Spleen (tissue), 11 donors: ENCODE measurements around the gene BMPER. TPM values are rescaled to one million over a fixed set of nuclear protein-coding genes. Genes with fewer than 3 reads are reported as not detected.

Experiments used
- DNase-seq: peaks from one replicate; pipeline ENCODE4 v3.0.0-alpha.2; 2020
- H3K27ac ChIP-seq, 8 donors: fragments of 200-600 bp; sonication (generic) in 7 of 8; 1 replicate in 4 of 8; 2 replicates in 4 of 8; pipeline versions ENCODE4 v1.5.0 to v1.8.0; 2016 to 2021; ENCODE audit warnings: inconsistent platforms in 4 of 8, mild to moderate bottlenecking in 4 of 8, moderate library complexity in 1 of 8
- H3K27me3 ChIP-seq, 7 donors: fragments of 200-600 bp; sonication (generic) in 6 of 7; replicated peaks in 1 of 7; 1 replicate in 4 of 7; 2 replicates in 3 of 7; pipeline versions ENCODE4 v1.5.0 to v1.8.0; 2016 to 2021; ENCODE audit warnings: inconsistent platforms in 3 of 7, mild to moderate bottlenecking in 1 of 7
- H3K36me3 ChIP-seq, 6 donors: fragments of 200-600 bp; sonication (generic) in 5 of 6; 1 replicate in 4 of 6; 2 replicates in 2 of 6; pipeline versions ENCODE4 v1.5.0 to v1.8.0; 2016 to 2021; ENCODE audit warnings: inconsistent platforms in 2 of 6
- H3K4me1 ChIP-seq, 6 donors: fragments of 200-600 bp; sonication (generic) in 5 of 6; 1 replicate in 3 of 6; 2 replicates in 3 of 6; pipeline versions ENCODE4 v1.5.0 to v1.8.0; 2016 to 2021; ENCODE audit warnings: inconsistent platforms in 3 of 6
- H3K4me3 ChIP-seq, 8 donors: fragments of 200-600 bp; sonication (generic) in 7 of 8; 1 replicate in 4 of 8; 2 replicates in 4 of 8; pipeline versions ENCODE4 v1.5.0 to v1.8.0; 2016 to 2021; ENCODE audit warnings: inconsistent platforms in 4 of 8, mild to moderate bottlenecking in 4 of 8, moderate library complexity in 2 of 8
- H3K9me3 ChIP-seq, 8 donors: fragments of 200-600 bp; sonication (generic) in 7 of 8; 1 replicate in 4 of 8; 2 replicates in 4 of 8; pipeline versions ENCODE4 v1.5.0 to v1.8.0; 2016 to 2021; ENCODE audit warnings: inconsistent platforms in 4 of 8
- POLR2A ChIP-seq, 3 donors: fragments of 450-650 bp; IDR thresholded peaks; one replicate each; pipeline ENCODE4 v1.5.1; 2017; ENCODE audit warnings: antibody characterized with exemption in 3 of 3, mild to moderate bottlenecking in 1 of 3
- POLR2AphosphoS5 ChIP-seq, 3 donors: sonication (generic); formaldehyde crosslinking; IDR thresholded peaks; one replicate each; pipeline ENCODE4 v1.5.1; 2017; ENCODE audit warnings: antibody characterized with exemption in 3 of 3
- WGBS, 5 donors: extraction: QIAGEN DNeasy Blood & Tissue Kit in 3 of 5; methylation state at CpG; one replicate each; pipeline versions ENCODE4 v1.1.5 to v1.1.7; 2013 to 2018; 5-methylcytosine and 5-hydroxymethylcytosine counted together
- intact Hi-C: fragments of 100-400 bp; cut with DNase I; formaldehyde crosslinking; loops from one replicate; pipeline ENCODE4 v1.15.0; 2023; ENCODE audit warnings: low total_unique reads
- polyA plus RNA-seq, 3 donors: library from polyadenylated mRNA; stranded (reverse); fragments of 200-250 nt; gene quantifications; one replicate each; pipeline ENCODE4 v1.2.1, GENCODE V29; 2013
- total RNA-seq, 7 donors: library from RNA; depleted of rRNA in 3 of 7; stranded (reverse); fragments of >200 nt in 3 of 7; fragmentation: NEBNext Ultra II Directional in 4 of 7; extraction: Animal tissue kit (Norgen Biotek cat#: 25700) in 4 of 7; gene quantifications; one replicate each; pipeline versions ENCODE4 v1.1.0 to v1.2.1, GENCODE V29; 2016 to 2021
- TF ChIP-seq, protein P1 (sequence below), 11 experiments: fragments of 200-600 bp in 7 of 11; fragments of 450-650 bp in 4 of 11; sonication (generic) in 4 of 11; IDR thresholded peaks in 8 of 11; conservative IDR thresholded peaks in 3 of 11; 1 replicate in 7 of 11; 2 replicates in 4 of 11; pipeline versions ENCODE4 v1.4.0 to v1.8.0; 2016 to 2021; ENCODE audit warnings: antibody characterized with exemption in 11 of 11, inconsistent platforms in 4 of 11, mild to moderate bottlenecking in 1 of 11
- donor health status: healthy with polysubstance abuse.
- donor health status: DM: no; HTN: no; CAD: no; lungs with moderate emphysema.
- donor health status: DM: no; HTN: no; CAD: no.
- donor health status: Bipolar disorder and iron deficiency.
- donor health status: healthy.
- donor health status: DM: no; HTN: no; CAD: no.
- donor health status: DM: yes; HTN: yes; CAD: no.

BMPER gene
- total and polyA plus RNA-seq, 10 donors, result 0.14 to 4.4 (median 2.1) TPM

DNA sequence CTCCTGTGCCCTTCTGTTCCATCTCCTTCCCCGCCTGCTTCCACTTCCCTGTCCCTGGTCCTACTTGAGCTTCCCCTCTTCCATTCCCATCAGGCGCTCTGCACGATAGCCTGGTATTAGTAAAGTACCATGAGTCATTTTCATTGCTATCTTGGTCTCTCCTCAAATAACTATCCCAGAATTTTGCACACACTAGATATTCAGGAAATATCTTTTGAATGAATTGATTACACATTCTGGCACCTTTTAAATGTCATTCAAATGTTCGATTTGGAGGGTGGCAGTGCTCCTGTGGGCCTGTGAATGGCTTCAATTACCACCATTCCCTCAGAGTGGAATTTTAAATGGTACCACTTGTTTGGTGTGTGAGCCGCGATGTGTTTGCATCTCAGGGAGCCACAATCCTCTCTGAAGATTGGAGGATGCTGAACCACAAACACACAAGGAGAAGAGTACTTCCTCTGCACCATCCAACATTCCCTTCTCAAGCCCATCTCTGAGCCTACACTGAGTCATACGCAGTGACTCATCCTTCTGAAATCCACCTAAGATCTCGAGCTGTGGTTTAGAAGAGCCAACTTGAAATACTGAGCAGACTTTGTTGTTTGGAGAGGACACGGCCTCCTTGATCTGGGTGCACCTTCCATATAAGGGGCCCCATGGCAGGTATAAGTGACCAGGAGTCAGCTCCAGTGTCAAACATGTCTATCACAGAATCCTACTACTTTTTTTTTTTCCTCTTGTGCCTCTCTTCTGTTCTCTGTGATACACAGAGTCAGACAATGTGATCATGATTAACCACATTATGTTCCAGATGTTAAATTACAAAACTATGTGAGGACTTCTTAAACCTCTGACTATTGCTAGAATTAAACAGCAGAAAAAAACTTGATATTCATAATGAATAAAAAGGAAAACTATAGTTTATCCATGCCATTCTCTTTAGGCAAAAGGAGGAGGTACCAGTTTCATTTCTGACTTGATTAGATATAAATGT is 81.9 kb downstream of the BMPER start:
- H3K27me3 ChIP-seq, result no peaks in the 10 kb centered on the region
- TF ChIP-seq POLR2A (IDR thresholded peaks at IDR 0.05), result no peak
- TF ChIP-seq, protein P1, sequence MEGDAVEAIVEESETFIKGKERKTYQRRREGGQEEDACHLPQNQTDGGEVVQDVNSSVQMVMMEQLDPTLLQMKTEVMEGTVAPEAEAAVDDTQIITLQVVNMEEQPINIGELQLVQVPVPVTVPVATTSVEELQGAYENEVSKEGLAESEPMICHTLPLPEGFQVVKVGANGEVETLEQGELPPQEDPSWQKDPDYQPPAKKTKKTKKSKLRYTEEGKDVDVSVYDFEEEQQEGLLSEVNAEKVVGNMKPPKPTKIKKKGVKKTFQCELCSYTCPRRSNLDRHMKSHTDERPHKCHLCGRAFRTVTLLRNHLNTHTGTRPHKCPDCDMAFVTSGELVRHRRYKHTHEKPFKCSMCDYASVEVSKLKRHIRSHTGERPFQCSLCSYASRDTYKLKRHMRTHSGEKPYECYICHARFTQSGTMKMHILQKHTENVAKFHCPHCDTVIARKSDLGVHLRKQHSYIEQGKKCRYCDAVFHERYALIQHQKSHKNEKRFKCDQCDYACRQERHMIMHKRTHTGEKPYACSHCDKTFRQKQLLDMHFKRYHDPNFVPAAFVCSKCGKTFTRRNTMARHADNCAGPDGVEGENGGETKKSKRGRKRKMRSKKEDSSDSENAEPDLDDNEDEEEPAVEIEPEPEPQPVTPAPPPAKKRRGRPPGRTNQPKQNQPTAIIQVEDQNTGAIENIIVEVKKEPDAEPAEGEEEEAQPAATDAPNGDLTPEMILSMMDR (IDR thresholded peaks at IDR 0.05 in 8 of 11, conservative IDR thresholded peaks at IDR 0.05 in 3 of 11), result no peak
- no peaks in the 10 kb centered on the region for H3K4me1 ChIP-seq
- WGBS, 5 donors, result 71 to 87% (median 86%) methylated on average over 9 of the region's 9 CpGs
- H3K27ac ChIP-seq, result no peak overlapping the region
- no peak overlapping the region for H3K4me3 ChIP-seq
- H3K36me3 ChIP-seq, result no peaks in the 10 kb centered on the region
- no peaks in the 10 kb centered on the region for H3K9me3 ChIP-seq
- intact Hi-C loops, result no loop called here
- DNase-seq, result no peak

DNA sequence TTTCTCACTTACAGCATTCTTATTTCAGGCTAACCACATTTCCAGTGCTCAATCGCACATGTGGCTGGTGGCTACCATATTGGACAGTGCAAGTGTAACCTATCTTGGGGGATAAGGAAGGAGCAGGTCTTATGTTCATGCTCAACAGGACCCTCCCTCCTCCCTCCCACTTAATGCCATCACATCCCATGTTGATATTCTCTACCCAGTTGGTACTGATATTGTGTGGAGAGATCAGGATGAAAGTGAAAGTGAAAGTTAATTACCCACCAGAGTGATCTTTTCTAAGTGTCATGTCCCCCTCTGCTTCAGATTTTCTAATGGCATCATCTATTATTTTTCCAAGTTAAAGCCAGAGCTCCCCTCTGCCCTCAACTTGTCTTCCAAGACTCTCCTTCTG is 91.6 kb downstream of the BMPER start:
- Histone ChIP-seq H3K4me1 (no peaks in the 10 kb centered on the region), H3K27me3 (no peaks in the 10 kb centered on the region), H3K4me3 (no peak overlapping the region), H3K27ac (no peak overlapping the region), H3K9me3 (no peaks in the 10 kb centered on the region), H3K36me3 (no peaks in the 10 kb centered on the region)
- DNase-seq, result no peak
- intact Hi-C loops, result no loop called here
- no peak for TF ChIP-seq POLR2A (IDR thresholded peaks at IDR 0.05)
- TF ChIP-seq, protein P1 (IDR thresholded peaks at IDR 0.05 in 8 of 11, conservative IDR thresholded peaks at IDR 0.05 in 3 of 11), result no peak
- TF ChIP-seq POLR2AphosphoS5 (IDR thresholded peaks at IDR 0.05), result no peak
- 88 to 98% (median 92%) methylated on average over 1 of the region's 1 CpG for WGBS, 5 donors

DNA sequence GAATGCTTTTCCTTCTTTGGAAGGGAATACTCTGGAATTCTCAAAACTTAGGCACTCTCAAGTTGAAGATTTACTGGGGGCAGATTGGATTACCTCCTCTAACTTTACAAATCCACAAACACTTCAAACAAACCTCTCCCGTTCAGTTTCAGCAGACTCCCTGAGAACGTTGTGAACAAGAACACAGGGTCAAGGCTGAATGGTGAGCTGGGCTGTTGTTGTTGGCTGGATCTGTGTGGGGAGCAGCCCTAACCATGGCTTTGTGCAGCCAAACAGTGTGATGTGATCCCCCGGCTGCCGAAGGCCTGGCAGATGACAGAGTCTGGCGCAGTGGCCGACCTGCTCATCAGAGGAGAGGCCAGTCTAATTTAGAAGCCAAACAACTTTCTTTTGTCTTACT is 93.1 kb downstream of the BMPER start:
- WGBS, 5 donors, result 76 to 86% (median 80%) methylated on average over 6 of the region's 6 CpGs
- H3K4me1 ChIP-seq, result no peaks in the 10 kb centered on the region
- intact Hi-C loops, result no loop called here
- no peak overlapping the region for H3K4me3 ChIP-seq
- peaks cover 0 to 13% (median 9%) of the 10 kb centered on the region in 8 donors for H3K9me3 ChIP-seq
- TF ChIP-seq POLR2A (IDR thresholded peaks at IDR 0.05) (no peak), POLR2AphosphoS5 (IDR thresholded peaks at IDR 0.05) (no peak)
- TF ChIP-seq, protein P1 (IDR thresholded peaks at IDR 0.05 in 8 of 11, conservative IDR thresholded peaks at IDR 0.05 in 3 of 11), result no peak
- H3K27me3 ChIP-seq, result no peaks in the 10 kb centered on the region
- peak; percentile 32 for DNase-seq
- H3K36me3 ChIP-seq, result no peaks in the 10 kb centered on the region
- no peak overlapping the region for H3K27ac ChIP-seq

DNA sequence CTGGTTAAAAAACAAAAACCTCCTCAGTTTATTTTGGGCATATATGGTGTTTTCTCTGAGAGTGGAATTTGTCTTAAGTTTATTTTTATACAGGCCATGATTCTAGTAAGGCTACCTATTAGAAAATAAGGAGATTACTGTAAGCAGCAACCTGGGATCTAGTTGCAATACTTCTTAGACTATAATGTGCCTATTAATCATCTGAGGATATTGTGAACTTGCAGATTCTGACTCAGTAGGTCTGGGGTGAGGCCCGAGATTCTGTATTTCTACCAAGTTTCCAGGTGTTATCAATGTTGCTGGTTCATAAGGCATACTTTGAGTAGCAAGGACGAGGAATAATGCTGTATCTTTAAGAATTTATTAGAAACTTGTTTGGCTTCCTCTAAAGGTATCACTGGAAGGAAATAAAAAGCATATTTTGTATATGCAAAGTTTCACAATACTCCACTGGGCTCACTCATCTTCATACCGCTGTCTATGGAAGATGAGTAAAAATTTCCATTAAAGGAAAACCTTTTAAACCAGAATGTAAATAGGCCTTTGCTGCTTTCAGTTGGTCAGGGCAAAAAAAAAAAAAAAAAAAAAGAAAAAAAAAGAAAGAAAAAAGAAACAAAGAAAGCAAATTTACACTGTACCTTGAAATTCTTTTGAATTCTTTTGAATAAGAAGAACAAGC is 105.8 kb downstream of the BMPER start:
- Histone ChIP-seq H3K4me1 (no peaks in the 10 kb centered on the region), H3K27ac (no peak overlapping the region), H3K36me3 (no peaks in the 10 kb centered on the region), H3K9me3 (no peaks in the 10 kb centered on the region), H3K4me3 (no peak overlapping the region), H3K27me3 (no peaks in the 10 kb centered on the region)
- TF ChIP-seq POLR2AphosphoS5 (IDR thresholded peaks at IDR 0.05), result no peak
- TF ChIP-seq, protein P1 (IDR thresholded peaks at IDR 0.05 in 8 of 11, conservative IDR thresholded peaks at IDR 0.05 in 3 of 11), result no peak
- TF ChIP-seq POLR2A (IDR thresholded peaks at IDR 0.05), result no peak
- no peak for DNase-seq
- intact Hi-C loops, result no loop called here
- 67 to 78% (median 75%) methylated on average over 3 of the region's 3 CpGs for WGBS, 5 donors
